Measurements from ENCODE around the gene KRT76.

KRT76 gene

GRCh38 chr12:52776913-52777395 lies at the start of gene KRT76:
Gene KRT76 (minus strand): TSS chr12:52777345. CDS start chr12:52777291, 54 bp downstream.
- H3K4me3 ChIP-seq (ENCODE audit: control insufficient read depth, low read depth, low read length): no peak within 1 kb of the TSS
- no peak for TF ChIP-seq CTCF (IDR thresholded peaks at IDR 0.05; ENCODE audit: control insufficient read depth, insufficient read depth, low read depth, low read length, missing control alignments)
- DNase-seq (ENCODE audit: low read depth): no peak

GRCh38 chr12:52825961-52826360 lies 48.8 kb upstream of the KRT76 start:
- H3K4me3 ChIP-seq (ENCODE audit: control insufficient read depth, low read depth, low read length): no peak overlapping the region
- no peak for DNase-seq (ENCODE audit: low read depth)
- no peak for TF ChIP-seq CTCF (IDR thresholded peaks at IDR 0.05; ENCODE audit: control insufficient read depth, insufficient read depth, low read depth, low read length, missing control alignments)

- no peak overlapping the region for H3K4me3 ChIP-seq (ENCODE audit: control insufficient read depth, low read depth, low read length)
- no peak for DNase-seq (ENCODE audit: low read depth)
- no peak for TF ChIP-seq CTCF (IDR thresholded peaks at IDR 0.05; ENCODE audit: control insufficient read depth, insufficient read depth, low read depth, low read length, missing control alignments)
These were observed 47.7 kb upstream of the KRT76 start for GRCh38 chr12:52824741-52825410.

- no peak overlapping the region for H3K4me3 ChIP-seq (ENCODE audit: control insufficient read depth, low read depth, low read length)
- no peak for DNase-seq (ENCODE audit: low read depth)
- no peak for TF ChIP-seq CTCF (IDR thresholded peaks at IDR 0.05; ENCODE audit: control insufficient read depth, insufficient read depth, low read depth, low read length, missing control alignments)
These were observed 46.8 kb upstream of the KRT76 start for GRCh38 chr12:52823761-52824450.

GRCh38 chr12:52822771-52823510 lies 45.8 kb upstream of the KRT76 start:
- no peak overlapping the region for H3K4me3 ChIP-seq (ENCODE audit: control insufficient read depth, low read depth, low read length)
- no peak for TF ChIP-seq CTCF (IDR thresholded peaks at IDR 0.05; ENCODE audit: control insufficient read depth, insufficient read depth, low read depth, low read length, missing control alignments)
- no peak for DNase-seq (ENCODE audit: low read depth)

- no peak overlapping the region for H3K4me3 ChIP-seq (ENCODE audit: control insufficient read depth, low read depth, low read length)
- no peak for DNase-seq (ENCODE audit: low read depth)
- no peak for TF ChIP-seq CTCF (IDR thresholded peaks at IDR 0.05; ENCODE audit: control insufficient read depth, insufficient read depth, low read depth, low read length, missing control alignments)
These were observed 44.9 kb upstream of the KRT76 start for GRCh38 chr12:52821826-52822660.
